HepG2 (cell line): ENCODE results near the gene ZDHHC11. TPM values are rescaled to one million over a fixed set of nuclear protein-coding genes. Genes with fewer than 3 reads are reported as not detected.
A peak's percentile ranks its signal among the peaks of the same experiment; 100 is the strongest.

Source experiments
- DNMT3B ChIP-seq: conservative IDR thresholded peaks from 2 replicates; pipeline ENCODE4 v1.6.1; 2016; ENCODE audit warnings: missing biosample characterization, control low read depth
- ETS1 ChIP-seq: sonication (generic); formaldehyde crosslinking; IDR thresholded peaks from 2 replicates; pipeline ENCODE4 v1.4.0; 2020; ENCODE audit warnings: missing genetic modification reagents
- FLYWCH1 ChIP-seq: sonication (generic); formaldehyde crosslinking; IDR thresholded peaks from 2 replicates; pipeline ENCODE4 v1.8.1; 2023; ENCODE audit warnings: mild to moderate bottlenecking, missing genetic modification reagents
- FOXA3 ChIP-seq: IDR thresholded peaks from 2 replicates; pipeline ENCODE4 v1.6.1; 2016; ENCODE audit warnings: missing genetic modification reagents, missing compliant biosample characterization
- FOXP1 ChIP-seq, 2 experiments: fragments of 450-650 bp in 1 of 2; IDR thresholded peaks; 2 replicates each; pipeline ENCODE4 v1.6.1; 2017 to 2018; ENCODE audit warnings: antibody characterized with exemption in 1 of 2
- MAZ ChIP-seq, 2 experiments: sonication (generic) in 1 of 2; formaldehyde crosslinking in 1 of 2; IDR thresholded peaks; 2 replicates each; pipeline versions ENCODE4 v1.5.0 to v1.6.1; 2012 to 2020; ENCODE audit warnings: low read depth in 2 of 2, mild to moderate bottlenecking in 2 of 2, borderline replicate concordance in 1 of 2, improper control_type of control experiment in 1 of 2, low read length in 1 of 2, missing genetic modification reagents in 1 of 2, moderate library complexity in 1 of 2
- PATZ1 ChIP-seq: sonication (generic); formaldehyde crosslinking; IDR thresholded peaks from 2 replicates; pipeline ENCODE4 v1.4.0; 2020; ENCODE audit warnings: missing genetic modification reagents
- PPARG ChIP-seq: conservative IDR thresholded peaks from 2 replicates; pipeline ENCODE4 v1.6.1; 2016; ENCODE audit warnings: missing biosample characterization, missing genetic modification reagents
- SP2 ChIP-seq: sonication (generic); formaldehyde crosslinking; IDR thresholded peaks from 2 replicates; pipeline ENCODE4 v1.5.1; 2020; ENCODE audit warnings: mild to moderate bottlenecking, missing genetic modification reagents
- TBX3 ChIP-seq: fragments of 450-650 bp; IDR thresholded peaks from 2 replicates; pipeline ENCODE4 v1.6.1; 2017; ENCODE audit warnings: antibody characterized with exemption, mild to moderate bottlenecking, inconsistent platforms, borderline replicate concordance
- THAP11 ChIP-seq: IDR thresholded peaks from 2 replicates; pipeline ENCODE4 v1.6.1; 2016; ENCODE audit warnings: missing biosample characterization, missing genetic modification reagents
- YEATS4 ChIP-seq: sonication (generic); formaldehyde crosslinking; IDR thresholded peaks from 2 replicates; pipeline ENCODE4 v1.4.0; 2020; ENCODE audit warnings: missing genetic modification reagents, borderline replicate concordance
- ZFP36 ChIP-seq: fragments of 150-350 bp; IDR thresholded peaks from 2 replicates; pipeline ENCODE4 v1.6.1; 2018; ENCODE audit warnings: borderline replicate concordance, low read length, low read depth; ENCODE audit not compliant: partially characterized antibody
- ZNF224 ChIP-seq: sonication (generic); formaldehyde crosslinking; IDR thresholded peaks from 2 replicates; pipeline ENCODE4 v1.5.0; 2020; ENCODE audit warnings: mild to moderate bottlenecking, missing genetic modification reagents
- ZNF274 ChIP-seq: sonication (generic); formaldehyde crosslinking; IDR thresholded peaks from 2 replicates; pipeline ENCODE4 v1.5.1; 2020; ENCODE audit warnings: mild to moderate bottlenecking, missing genetic modification reagents
- ZNF572 ChIP-seq: sonication (generic); formaldehyde crosslinking; IDR thresholded peaks from 2 replicates; pipeline ENCODE4 v1.5.1; 2020; ENCODE audit warnings: mild to moderate bottlenecking, missing genetic modification reagents
- ZNF7 ChIP-seq: IDR thresholded peaks from 2 replicates; pipeline ENCODE4 v1.6.1; 2016; ENCODE audit warnings: missing biosample characterization, missing genetic modification reagents
- ZNF792 ChIP-seq: IDR thresholded peaks from 2 replicates; pipeline ENCODE4 v1.6.1; 2016
- polyA plus RNA-seq, 8 experiments: library from polyadenylated mRNA; depleted of rRNA in 3 of 8; stranded (reverse) in 7 of 8; unstranded in 1 of 8; fragments of >200 nt; fragmentation: Illumina TruSeq in 4 of 8; extraction: Trizol in 4 of 8; gene quantifications; 2 replicates each; pipeline versions ENCODE4 v1.2.1 to v1.2.3, GENCODE V29; 2011 to 2016; ENCODE audit warnings: low read depth in 4 of 8, missing spikeins in 1 of 8, mixed read lengths in 1 of 8; ENCODE audit not compliant: insufficient read depth in 1 of 8
- total RNA-seq, 5 experiments: library from RNA; depleted of rRNA; stranded (reverse); fragments of >200 nt; fragmentation: Illumina TruSeq; extraction: Trizol; gene quantifications; 2 replicates each; pipeline ENCODE4 v1.2.3, GENCODE V29; 2016; ENCODE audit warnings: low read depth in 1 of 5
- TF ChIP-seq, protein P1 (sequence below): sonication (generic); formaldehyde crosslinking; IDR thresholded peaks from 2 replicates; pipeline ENCODE4 v1.5.0; 2020; ENCODE audit warnings: mild to moderate bottlenecking, missing genetic modification reagents, borderline replicate concordance
- TF ChIP-seq, protein P2 (sequence below): sonication (generic); formaldehyde crosslinking; IDR thresholded peaks from 2 replicates; pipeline ENCODE4 v1.4.0; 2020; ENCODE audit warnings: missing genetic modification reagents, borderline replicate concordance

ZDHHC11 gene
- total and polyA plus RNA-seq, 2 of the 13 experiments (the other 11 are each of a cell fraction or from before 2014, with no cell fraction given), result 2.1 to 4.0 TPM

- TF ChIP-seq ETS1 (CRISPR knock-in tag), result no peak
- TF ChIP-seq PPARG (CRISPR knock-in tag), result 0 out of 2 replicates have a peak, but pooled peaks have one; percentile 50
- 0 out of 2 replicates have a peak, but pooled peaks have one; percentile 28 for TF ChIP-seq FLYWCH1 (CRISPR knock-in tag)
- TF ChIP-seq SP2, result no peak
- TF ChIP-seq MAZ (IDR thresholded peaks at IDR 0.05; ENCODE audit: borderline replicate concordance, low read depth, low read length), result peak; percentile 78
- 0 out of 2 replicates have a peak, but pooled peaks have one; percentile 38 for TF ChIP-seq MAZ (CRISPR knock-in tag; IDR thresholded peaks at IDR 0.05; ENCODE audit: low read depth)
- TF ChIP-seq ZNF572, result 0 out of 2 replicates have a peak, but pooled peaks have one; percentile 47
- peak; percentile 51 for TF ChIP-seq ZFP36
- peak; percentile 60; the same call in 1 of the 2 replicates for TF ChIP-seq TBX3
- TF ChIP-seq ZNF792, result 0 out of 2 replicates have a peak, but pooled peaks have one; percentile 32
- TF ChIP-seq FOXA3 (CRISPR knock-in tag), result peak; percentile 67
- 0 out of 2 replicates have a peak, but pooled peaks have one; percentile 49 for TF ChIP-seq ZNF224 (CRISPR knock-in tag)
- TF ChIP-seq, protein P1, sequence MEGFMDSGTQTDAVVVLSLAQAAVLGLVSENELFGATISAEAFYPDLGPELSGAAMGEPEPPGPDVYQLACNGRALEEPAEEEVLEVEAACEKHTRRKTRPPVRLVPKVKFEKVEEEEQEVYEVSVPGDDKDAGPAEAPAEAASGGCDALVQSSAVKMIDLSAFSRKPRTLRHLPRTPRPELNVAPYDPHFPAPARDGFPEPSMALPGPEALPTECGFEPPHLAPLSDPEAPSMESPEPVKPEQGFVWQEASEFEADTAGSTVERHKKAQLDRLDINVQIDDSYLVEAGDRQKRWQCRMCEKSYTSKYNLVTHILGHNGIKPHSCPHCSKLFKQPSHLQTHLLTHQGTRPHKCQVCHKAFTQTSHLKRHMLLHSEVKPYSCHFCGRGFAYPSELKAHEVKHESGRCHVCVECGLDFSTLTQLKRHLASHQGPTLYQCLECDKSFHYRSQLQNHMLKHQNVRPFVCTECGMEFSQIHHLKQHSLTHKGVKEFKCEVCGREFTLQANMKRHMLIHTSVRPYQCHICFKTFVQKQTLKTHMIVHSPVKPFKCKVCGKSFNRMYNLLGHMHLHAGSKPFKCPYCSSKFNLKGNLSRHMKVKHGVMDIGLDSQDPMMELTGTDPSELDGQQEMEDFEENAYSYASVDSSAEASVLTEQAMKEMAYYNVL (CRISPR knock-in tag), result peak; percentile 44; the same call in 1 of the 2 replicates
- TF ChIP-seq ZNF274 (CRISPR knock-in tag), result no peak
- TF ChIP-seq, protein P2, sequence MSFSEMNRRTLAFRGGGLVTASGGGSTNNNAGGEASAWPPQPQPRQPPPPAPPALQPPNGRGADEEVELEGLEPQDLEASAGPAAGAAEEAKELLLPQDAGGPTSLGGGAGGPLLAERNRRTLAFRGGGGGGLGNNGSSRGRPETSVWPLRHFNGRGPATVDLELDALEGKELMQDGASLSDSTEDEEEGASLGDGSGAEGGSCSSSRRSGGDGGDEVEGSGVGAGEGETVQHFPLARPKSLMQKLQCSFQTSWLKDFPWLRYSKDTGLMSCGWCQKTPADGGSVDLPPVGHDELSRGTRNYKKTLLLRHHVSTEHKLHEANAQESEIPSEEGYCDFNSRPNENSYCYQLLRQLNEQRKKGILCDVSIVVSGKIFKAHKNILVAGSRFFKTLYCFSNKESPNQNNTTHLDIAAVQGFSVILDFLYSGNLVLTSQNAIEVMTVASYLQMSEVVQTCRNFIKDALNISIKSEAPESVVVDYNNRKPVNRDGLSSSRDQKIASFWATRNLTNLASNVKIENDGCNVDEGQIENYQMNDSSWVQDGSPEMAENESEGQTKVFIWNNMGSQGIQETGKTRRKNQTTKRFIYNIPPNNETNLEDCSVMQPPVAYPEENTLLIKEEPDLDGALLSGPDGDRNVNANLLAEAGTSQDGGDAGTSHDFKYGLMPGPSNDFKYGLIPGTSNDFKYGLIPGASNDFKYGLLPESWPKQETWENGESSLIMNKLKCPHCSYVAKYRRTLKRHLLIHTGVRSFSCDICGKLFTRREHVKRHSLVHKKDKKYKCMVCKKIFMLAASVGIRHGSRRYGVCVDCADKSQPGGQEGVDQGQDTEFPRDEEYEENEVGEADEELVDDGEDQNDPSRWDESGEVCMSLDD (CRISPR knock-in tag), result no peak
- no peak for TF ChIP-seq FOXP1 (IDR thresholded peaks at IDR 0.05)
- TF ChIP-seq FOXP1 (CRISPR knock-in tag; IDR thresholded peaks at IDR 0.05), result peak; percentile 70
- peak; percentile 50 for TF ChIP-seq PATZ1 (CRISPR knock-in tag)
- TF ChIP-seq YEATS4, result no peak
- peak; percentile 3; the same call in 1 of the 2 replicates for TF ChIP-seq ZNF7 (CRISPR knock-in tag)
- no peak for TF ChIP-seq DNMT3B
- TF ChIP-seq THAP11, result 0 out of 2 replicates have a peak, but pooled peaks have one; percentile 14
These were observed 91.6 kb downstream of the ZDHHC11 start (continued) for GRCh38 chr5:759111-759751.
